IMR-90 (cell line): ENCODE results near the gene TMCC1. TPM values are rescaled to one million over a fixed set of nuclear protein-coding genes. Genes with fewer than 3 reads are reported as not detected.

ENCODE experiments used
- ATAC-seq: fragments of 200-7000 bp; cut with Tn5 transposase; 2 replicates; pipeline ENCODE4 v1.9.1; 2020; ENCODE audit warnings: low read depth, mild to moderate bottlenecking, moderate library complexity
- BruUV-seq: library from RNA; stranded (reverse); fragments of 400-500 nt; replicated peaks from 2 replicates; lab custom pipeline; 2021; lab: Mats Ljungman, UMichigan
- CTCF ChIA-PET: fragments of 300-600 bp; formaldehyde crosslinking; extraction: SDS; loops from one replicate; lab custom pipeline; 2021; ENCODE audit warnings: antibody characterized with exemption; lab: Yijun Ruan, JAX
- POLR2A ChIA-PET: fragments of 300-600 bp; sonication (Branson Sonifier 250); formaldehyde crosslinking; loops from one replicate; lab custom pipeline; 2022; ENCODE audit warnings: antibody characterized with exemption; ENCODE audit not compliant: unreplicated experiment; lab: Charles Lee
- DNase-seq: peaks from one replicate; pipeline ENCODE4 v3.0.0; 2013
- H2AFZ ChIP-seq: replicated peaks from 2 replicates; pipeline ENCODE3; 2013; ENCODE audit warnings: low read length, mild to moderate bottlenecking; ENCODE audit not compliant: poor library complexity
- H2AK5ac ChIP-seq: 2 replicates; pipeline ENCODE4 v1.6.1; 2013; ENCODE audit warnings: low read depth, low read length, inconsistent platforms
- H2AK9ac ChIP-seq: replicated peaks from 2 replicates; pipeline ENCODE3; 2013; ENCODE audit warnings: mild to moderate bottlenecking, low read depth, low read length, moderate library complexity; ENCODE audit not compliant: poor library complexity
- H2BK120ac ChIP-seq: 2 replicates; pipeline ENCODE4 v1.6.1; 2013; ENCODE audit warnings: low read depth, low read length, inconsistent platforms
- H2BK15ac ChIP-seq: 3 replicates; pipeline ENCODE4 v1.6.1; 2013; ENCODE audit warnings: low read depth, low read length, inconsistent platforms
- H2BK20ac ChIP-seq: 2 replicates; pipeline ENCODE4 v1.6.1; 2013; ENCODE audit warnings: low read depth, mild to moderate bottlenecking, inconsistent platforms, low read length, moderate library complexity
- H2BK5ac ChIP-seq: 2 replicates; pipeline ENCODE4 v1.6.1; 2013; ENCODE audit warnings: mild to moderate bottlenecking, low read depth, low read length, inconsistent platforms; ENCODE audit not compliant: poor library complexity, severe bottlenecking
- H3K14ac ChIP-seq: replicated peaks from 2 replicates; pipeline ENCODE4 v1.6.1; 2013; ENCODE audit warnings: low read depth, low read length, inconsistent platforms
- H3K18ac ChIP-seq: 2 replicates; pipeline ENCODE4 v1.6.1; 2013; ENCODE audit warnings: low read depth, low read length, control low read depth
- H3K23ac ChIP-seq: 2 replicates; pipeline ENCODE4 v1.6.1; 2013; ENCODE audit warnings: low read depth, low read length, inconsistent platforms
- H3K27ac ChIP-seq: 2 replicates; pipeline ENCODE4 v1.5.1; 2013; ENCODE audit warnings: mild to moderate bottlenecking, control low read depth, low read length; ENCODE audit not compliant: insufficient read depth
- H3K27me3 ChIP-seq: 2 replicates; pipeline ENCODE4 v1.6.1; 2013; ENCODE audit warnings: low read length; ENCODE audit not compliant: control insufficient read depth, insufficient read depth
- H3K36me3 ChIP-seq: 2 replicates; pipeline ENCODE4 v1.6.1; 2013; ENCODE audit warnings: low read length, mixed read lengths; ENCODE audit not compliant: control insufficient read depth, insufficient read depth
- H3K4ac ChIP-seq: 2 replicates; pipeline ENCODE4 v1.6.1; 2013; ENCODE audit warnings: low read depth, low read length, inconsistent platforms
- H3K4me1 ChIP-seq: 2 replicates; pipeline ENCODE4 v1.6.1; 2013; ENCODE audit warnings: low read length, mixed read lengths; ENCODE audit not compliant: control insufficient read depth, insufficient read depth
- H3K4me2 ChIP-seq: 2 replicates; pipeline ENCODE4 v1.6.1; 2013; ENCODE audit warnings: low read depth, mild to moderate bottlenecking, control low read depth, low read length, moderate library complexity
- H3K4me3 ChIP-seq: 2 replicates; pipeline ENCODE4 v1.5.1; 2013; ENCODE audit warnings: low read depth, mild to moderate bottlenecking, control low read depth, low read length, moderate library complexity; ENCODE audit not compliant: insufficient read depth
- H3K56ac ChIP-seq: 2 replicates; pipeline ENCODE4 v1.6.1; 2013; ENCODE audit warnings: low read length, inconsistent platforms; ENCODE audit not compliant: insufficient read depth; ENCODE audit errors: extremely low read depth
- H3K79me1 ChIP-seq, 2 experiments: 2 replicates each; pipeline ENCODE4 v1.6.1; 2013; ENCODE audit warnings: low read length in 2 of 2, inconsistent platforms in 1 of 2, low read depth in 1 of 2
- H3K9ac ChIP-seq: 2 replicates; pipeline ENCODE4 v1.6.1; 2013; ENCODE audit warnings: low read depth, low read length, control low read depth
- H3K9me1 ChIP-seq: 2 replicates; pipeline ENCODE4 v1.6.1; 2013; ENCODE audit warnings: low read length, inconsistent platforms; ENCODE audit not compliant: insufficient read depth
- H3K9me3 ChIP-seq: 2 replicates; pipeline ENCODE4 v1.6.1; 2013; ENCODE audit warnings: low read length; ENCODE audit not compliant: control insufficient read depth, insufficient read depth
- H4K20me1 ChIP-seq: 2 replicates; pipeline ENCODE4 v1.6.1; 2013; ENCODE audit warnings: low read length, inconsistent platforms; ENCODE audit not compliant: insufficient read depth
- H4K5ac ChIP-seq: 2 replicates; pipeline ENCODE4 v1.6.1; 2013; ENCODE audit warnings: mild to moderate bottlenecking, low read depth, low read length, control low read depth
- H4K8ac ChIP-seq, 2 experiments: 2 replicates each; pipeline ENCODE4 v1.6.1; 2013; ENCODE audit warnings: low read depth in 2 of 2, low read length in 2 of 2, control low read depth in 1 of 2, inconsistent platforms in 1 of 2
- H4K91ac ChIP-seq: 2 replicates; pipeline ENCODE4 v1.6.1; 2013; ENCODE audit warnings: low read depth, low read length, inconsistent platforms; ENCODE audit not compliant: insufficient read depth
- CHD1 ChIP-seq: IDR thresholded peaks from 2 replicates; pipeline ENCODE4 v1.6.1; 2012; ENCODE audit warnings: low read depth, low read length, improper control_type of control experiment
- WGBS, 2 experiments: methylation state at CpG; one replicate each; pipeline versions ENCODE4 v1.1.5 to v1.1.7; 2013; ENCODE audit warnings: missing lambda C conversion rate in 2 of 2; ENCODE audit not compliant: insufficient read length in 1 of 2; ENCODE audit errors: extremely low coverage in 2 of 2; 5-methylcytosine and 5-hydroxymethylcytosine counted together
- dilution Hi-C: fragments of 300-500 bp; cut with HindIII; formaldehyde crosslinking; loops from one replicate; pipeline ENCODE4 v1.14.3; 2018; ENCODE audit warnings: low sequenced_read_pairs; ENCODE audit not compliant: unreplicated experiment
- in situ Hi-C: fragments of 300-500 bp; cut with MboI; formaldehyde crosslinking; loops from 3 replicates; pipeline ENCODE4 v1.14.3; 2019; ENCODE audit warnings: low sequenced_read_pairs, inconsistent platforms, mixed read lengths
- intact Hi-C: fragments of 100-400 bp; cut with micrococcal nuclease; formaldehyde crosslinking; loops from 2 replicates; pipeline ENCODE4 v1.10.0; 2022
- polyA plus RNA-seq, 3 experiments: library from polyadenylated mRNA; depleted of rRNA; stranded (reverse); fragments of >200 nt; gene quantifications; 2 replicates each; pipeline ENCODE4 v1.2.3, GENCODE V29; 2012; ENCODE audit warnings: low replicate concordance in 1 of 3
- total RNA-seq: library from RNA; depleted of rRNA; stranded (reverse); fragments of >200 nt; gene quantifications from 2 replicates; pipeline ENCODE4 v1.2.3, GENCODE V29; 2012

Gene TMCC1
- total and polyA plus RNA-seq, 2 of the 4 experiments (the other 2 are of a cell fraction): 5.0 to 7.3 TPM

DNA sequence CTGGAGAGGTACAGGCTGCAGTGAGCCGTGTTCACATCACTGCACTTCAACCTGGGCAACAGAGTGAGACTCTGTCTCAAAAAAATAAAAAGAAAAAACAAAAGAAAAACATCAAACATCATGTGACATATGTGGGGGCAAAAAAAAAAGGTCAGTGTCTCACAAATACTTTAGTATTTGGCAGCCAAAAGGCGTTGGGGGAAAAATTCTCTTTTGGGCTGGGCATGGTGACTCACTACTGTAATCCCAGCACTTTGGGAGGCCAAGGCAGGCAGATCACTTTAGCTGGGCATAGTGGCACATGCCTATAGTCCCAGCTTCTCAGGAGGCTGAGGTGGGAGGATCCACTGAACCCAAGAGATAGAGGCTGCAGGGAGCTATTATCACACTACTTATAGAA, 47.6 kb downstream of the TMCC1 start:
- Histone ChIP-seq H3K9ac (no peak overlapping the region), H3K4me1 (no peaks in the 10 kb centered on the region), H3K27me3 (no peaks in the 10 kb centered on the region), H3K79me1 (peaks cover 7 to 14% of the 10 kb centered on the region in 2 experiments), H3K9me3 (no peaks in the 10 kb centered on the region), H3K4ac (no peak overlapping the region), H4K20me1 (no peaks in the 10 kb centered on the region; the same call in 1 of the 2 replicates), H4K8ac (no peak overlapping the region), H4K91ac (no peak overlapping the region), H2AFZ (no peak overlapping the region), H2AK5ac (no peak overlapping the region), H2BK5ac (no peak overlapping the region), H4K5ac (no peak overlapping the region), H3K4me2 (no peak overlapping the region), H3K36me3 (peaks cover under 1% of the 10 kb centered on the region), H2AK9ac (no peak overlapping the region), H2BK120ac (no peak overlapping the region), H2BK15ac (no peak overlapping the region), H3K56ac (no peak overlapping the region), H3K14ac (no peak overlapping the region), H3K27ac (no peak overlapping the region), H3K23ac (no peak overlapping the region), H3K4me3 (no peak overlapping the region), H2BK20ac (no peak overlapping the region), H3K9me1 (peaks cover 2% of the 10 kb centered on the region; the same call in 1 of the 2 replicates), H3K18ac (no peak overlapping the region)
- no CpG with 5 or more reads among the region's 2 CpGs for WGBS, 2 experiments
- no peak for TF ChIP-seq CHD1
- ChIA-PET CTCF (no interaction called here), POLR2A (no interaction called here)
- intact Hi-C loops: no loop called here
- dilution Hi-C loops: no loop called here
- ATAC-seq (no peak; the same call in 1 of the 2 replicates), DNase-seq (no peak)
- in situ Hi-C loops: no loop called here
- no TSS peak for BruUV-seq
